SU-DHL-6 (cell line): ENCODE results near the gene DDX28.

Experiments used
- CTCF ChIP-seq: fragments of 200-600 bp; sonication (generic); IDR thresholded peaks from one replicate; pipeline ENCODE4 v1.5.1; 2017; ENCODE audit warnings: antibody characterized with exemption, mild to moderate bottlenecking, low read length, moderate library complexity; ENCODE audit not compliant: insufficient read depth, poor library complexity, severe bottlenecking
- EZH2phosphoT487 ChIP-seq: fragments of 200-600 bp; sonication (generic), shearing (Covaris generic); conservative IDR thresholded peaks from 2 replicates; pipeline ENCODE4 v1.6.1; 2018; ENCODE audit warnings: mild to moderate bottlenecking, antibody characterized with exemption, low read length, moderate library complexity, mixed read lengths

GRCh38 chr16:68068926-68069325, 45.9 kb upstream of the DDX28 start:
- no peak for TF ChIP-seq EZH2phosphoT487
- no peak for TF ChIP-seq CTCF
